ENCODE measurements around the gene URI1.

URI1 gene

DNA sequence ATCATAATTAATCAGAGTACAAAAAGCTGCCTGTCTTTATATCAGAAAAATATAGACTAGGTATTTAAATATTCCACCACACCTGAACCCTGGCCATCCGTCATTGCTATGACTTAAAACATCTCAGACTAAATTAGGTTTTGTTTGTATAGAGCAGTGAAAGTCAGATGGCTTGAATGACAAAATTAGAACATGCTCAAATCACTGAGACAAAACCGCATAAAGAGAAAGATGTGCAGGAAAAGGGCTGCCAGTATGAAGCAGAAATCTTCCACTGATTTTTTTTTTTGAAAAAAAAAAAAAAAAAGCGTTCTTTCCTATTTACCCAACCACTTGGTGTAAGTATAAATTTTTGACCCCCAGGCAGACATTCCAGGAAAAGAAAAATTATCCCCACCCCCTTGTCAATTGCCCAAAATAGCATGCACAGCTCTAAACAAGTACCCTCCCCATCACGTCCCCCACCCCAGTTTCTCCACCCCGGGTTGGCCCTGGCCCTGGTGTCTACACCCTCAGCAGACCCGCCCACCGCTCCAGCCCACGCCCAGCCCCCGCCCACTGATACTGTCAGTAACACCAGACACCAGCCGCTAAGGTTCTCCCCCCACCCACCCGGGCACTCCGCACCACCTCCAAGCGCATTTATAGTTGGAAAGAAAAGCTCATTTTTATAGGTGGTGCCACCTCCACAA lies 118.6 kb downstream of the URI1 start:
- no peak for TF ChIP-seq ZNF274 (IDR thresholded peaks at IDR 0.05; ENCODE audit: low read depth, low read length)

DNA sequence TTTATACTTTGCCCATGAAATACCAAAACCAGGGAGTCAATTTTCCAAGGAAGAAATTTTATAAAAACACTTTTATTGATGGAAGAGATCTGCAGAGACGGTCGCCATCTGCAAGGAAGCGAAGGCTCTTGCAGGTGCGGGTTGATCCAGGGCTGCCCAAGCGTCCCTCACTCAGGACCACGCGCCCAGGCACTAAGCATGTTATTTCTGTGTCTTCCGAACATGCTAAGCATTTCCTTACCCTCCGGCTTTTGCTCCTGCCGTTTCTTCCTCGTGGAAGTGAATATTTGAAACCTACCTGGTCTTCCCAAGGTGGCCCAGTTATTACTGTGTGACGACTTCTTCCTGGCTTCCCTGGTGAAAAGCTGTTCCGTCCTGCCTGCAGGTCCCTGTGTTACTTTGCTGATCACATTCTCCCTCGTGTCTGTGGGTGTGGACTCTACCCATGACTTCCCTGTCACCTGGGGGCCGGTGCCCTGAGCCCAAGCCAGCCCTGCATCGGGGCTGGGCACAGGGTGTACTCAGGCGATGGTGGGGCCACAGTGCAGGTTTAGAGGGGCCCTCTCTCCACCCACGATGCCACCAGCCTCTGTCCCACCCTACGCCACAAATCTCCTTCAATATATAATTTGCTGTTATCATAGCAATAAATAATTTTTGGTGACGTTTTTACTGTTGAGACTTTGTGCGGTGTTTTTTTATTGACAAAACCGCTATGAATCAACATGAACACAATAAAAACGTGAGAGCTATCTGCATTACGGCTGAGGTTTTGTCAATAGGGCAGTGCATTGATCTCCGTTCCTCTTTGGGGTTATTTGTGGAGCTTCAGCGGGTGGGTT lies 119.4 kb downstream of the URI1 start:
- no peak overlapping the region for H3K4me3 ChIP-seq (ENCODE audit: low read length)
- no peak for TF ChIP-seq ZNF274 (IDR thresholded peaks at IDR 0.05; ENCODE audit: low read depth, low read length)

More for the DNA sequence above, 118.6 kb downstream of the URI1 start:
- no peak overlapping the region for H3K4me3 ChIP-seq (ENCODE audit: low read length)

DNA sequence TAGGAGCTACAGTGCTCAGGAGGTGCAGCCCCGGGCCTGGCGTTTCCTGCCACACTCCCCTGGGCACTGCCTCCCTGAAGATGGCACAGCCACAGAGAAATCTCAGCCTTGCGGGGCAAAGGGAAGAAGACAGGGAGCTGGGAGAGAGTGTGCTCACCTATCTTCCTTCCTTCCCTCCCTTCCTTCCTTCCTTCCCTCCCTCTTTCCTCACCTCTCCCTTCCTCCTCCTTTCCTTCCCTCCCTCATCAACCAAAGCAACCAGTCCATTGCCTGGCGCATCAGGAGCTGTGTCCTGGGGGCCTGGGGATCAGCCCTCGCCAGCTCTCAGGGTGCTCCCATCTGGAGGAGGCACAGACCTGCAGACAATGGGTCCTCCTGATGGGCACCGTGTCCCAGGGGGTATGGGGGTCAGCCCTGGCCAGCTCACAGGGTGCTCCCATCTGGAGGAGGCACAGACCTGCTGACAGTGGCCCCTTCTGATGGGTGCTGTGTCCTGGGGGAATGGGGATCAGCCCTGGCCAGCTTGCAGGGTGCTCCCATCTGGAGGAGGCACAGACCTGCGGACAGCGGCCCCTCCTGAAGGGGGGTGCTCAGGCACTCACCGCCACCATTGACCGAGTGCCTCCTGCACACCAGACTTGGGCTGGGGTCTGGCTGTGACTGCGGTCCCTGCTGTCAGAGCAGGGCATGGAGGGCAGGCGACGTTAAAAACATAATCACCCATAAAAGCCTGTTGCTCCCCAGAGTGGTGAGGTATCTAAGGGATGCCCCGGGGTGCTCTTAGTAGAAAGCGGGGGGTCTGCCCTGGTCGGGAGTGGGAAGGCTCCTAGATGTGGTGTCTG lies 120.2 kb downstream of the URI1 start:
- TF ChIP-seq ZNF274 (IDR thresholded peaks at IDR 0.05; ENCODE audit: low read depth, low read length), result no peak
- H3K4me3 ChIP-seq (ENCODE audit: low read length), result no peak overlapping the region

DNA sequence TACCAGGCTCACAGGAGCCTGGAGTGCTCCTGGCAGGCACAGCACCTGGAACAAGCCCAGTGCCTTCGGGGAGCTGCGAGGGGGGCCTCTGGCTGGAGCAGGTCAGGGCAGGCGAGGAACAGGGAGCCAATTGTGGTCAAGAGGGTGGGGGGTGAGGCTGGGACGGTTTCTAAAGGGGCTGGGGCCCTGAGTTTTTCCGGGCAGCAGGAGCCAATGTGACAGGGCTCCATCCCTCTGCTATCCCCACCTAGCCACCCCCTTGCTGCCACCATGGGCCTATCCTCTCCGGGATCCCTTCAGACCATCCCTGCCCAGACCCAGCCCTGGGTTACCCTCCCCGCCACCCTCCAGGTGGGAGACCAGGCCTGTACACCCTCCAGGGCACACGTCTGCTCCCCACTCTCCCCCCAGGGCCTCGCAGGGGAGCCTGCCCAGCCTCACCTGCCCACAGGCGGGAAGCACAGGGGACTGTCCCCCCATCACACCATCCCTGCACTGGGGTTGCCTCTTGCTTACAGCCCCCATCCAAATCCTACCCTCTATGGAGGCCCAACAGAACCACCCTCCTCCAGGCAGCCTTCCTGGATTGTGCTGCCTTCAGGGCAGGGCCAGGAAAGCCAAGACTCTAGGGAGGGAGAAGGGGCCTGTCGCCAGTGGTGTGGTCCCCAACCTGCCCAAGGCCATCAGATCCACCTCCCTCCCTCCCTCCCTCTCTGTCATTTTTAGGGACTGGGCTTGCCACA lies 121.0 kb downstream of the URI1 start:
- no peak overlapping the region for H3K4me3 ChIP-seq (ENCODE audit: low read length)
- TF ChIP-seq ZNF274 (IDR thresholded peaks at IDR 0.05; ENCODE audit: low read depth, low read length), result no peak

DNA sequence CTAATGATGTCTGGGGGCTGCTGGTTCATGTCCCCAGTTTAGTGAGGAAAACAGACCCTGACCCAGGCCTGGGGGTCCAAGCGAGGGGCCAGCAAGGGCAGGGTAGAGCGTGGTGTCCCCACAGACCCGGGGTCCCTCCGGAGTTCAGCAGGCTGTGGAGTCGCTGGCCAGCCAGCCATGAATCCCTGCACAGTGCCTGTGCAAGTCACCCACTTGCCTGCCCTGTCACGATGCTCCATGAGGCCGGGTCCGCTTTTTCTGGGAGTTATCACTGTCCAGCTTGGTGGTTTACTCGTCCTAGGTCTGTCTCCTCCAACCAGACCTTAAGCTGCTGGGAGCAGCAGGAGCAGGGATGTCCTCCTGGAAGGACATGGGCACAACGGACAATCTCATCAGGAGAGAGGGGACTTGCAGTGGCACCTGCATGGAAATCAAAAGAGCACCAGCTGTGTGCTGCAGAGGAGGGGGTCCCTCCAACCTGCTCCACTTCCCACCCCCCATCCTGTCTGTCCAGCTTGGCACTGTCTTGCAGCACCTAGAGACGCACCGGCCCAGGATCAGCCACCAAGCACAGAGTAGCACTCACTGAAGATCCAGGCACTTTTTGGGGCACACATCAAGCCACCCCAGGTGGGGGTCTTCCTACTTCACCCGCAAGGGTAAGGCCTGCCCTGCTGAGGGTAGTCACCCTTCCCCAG lies 121.8 kb downstream of the URI1 start:
- TF ChIP-seq ZNF274 (IDR thresholded peaks at IDR 0.05; ENCODE audit: low read depth, low read length), result no peak
- H3K4me3 ChIP-seq (ENCODE audit: low read length), result no peak overlapping the region

DNA sequence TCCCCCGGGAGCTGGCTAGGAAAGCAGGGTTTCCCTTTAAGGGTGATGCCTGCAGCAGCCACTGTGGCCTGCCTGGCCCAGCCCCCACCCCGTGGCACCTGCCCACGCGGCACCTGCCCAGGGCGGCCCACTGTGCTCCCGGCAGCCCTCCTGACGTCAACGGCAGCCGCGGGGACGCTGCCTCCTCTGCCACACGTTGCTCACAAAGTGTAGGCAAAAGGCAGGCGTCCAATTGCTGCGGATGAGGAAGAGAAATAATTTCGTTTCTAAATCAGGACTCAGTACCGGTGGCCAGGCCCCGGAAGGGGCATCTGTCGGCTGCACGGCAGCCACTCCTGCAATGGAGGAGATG lies 122.3 kb downstream of the URI1 start:
- no peak overlapping the region for H3K4me3 ChIP-seq (ENCODE audit: low read length)
- no peak for TF ChIP-seq ZNF274 (IDR thresholded peaks at IDR 0.05; ENCODE audit: low read depth, low read length)

DNA sequence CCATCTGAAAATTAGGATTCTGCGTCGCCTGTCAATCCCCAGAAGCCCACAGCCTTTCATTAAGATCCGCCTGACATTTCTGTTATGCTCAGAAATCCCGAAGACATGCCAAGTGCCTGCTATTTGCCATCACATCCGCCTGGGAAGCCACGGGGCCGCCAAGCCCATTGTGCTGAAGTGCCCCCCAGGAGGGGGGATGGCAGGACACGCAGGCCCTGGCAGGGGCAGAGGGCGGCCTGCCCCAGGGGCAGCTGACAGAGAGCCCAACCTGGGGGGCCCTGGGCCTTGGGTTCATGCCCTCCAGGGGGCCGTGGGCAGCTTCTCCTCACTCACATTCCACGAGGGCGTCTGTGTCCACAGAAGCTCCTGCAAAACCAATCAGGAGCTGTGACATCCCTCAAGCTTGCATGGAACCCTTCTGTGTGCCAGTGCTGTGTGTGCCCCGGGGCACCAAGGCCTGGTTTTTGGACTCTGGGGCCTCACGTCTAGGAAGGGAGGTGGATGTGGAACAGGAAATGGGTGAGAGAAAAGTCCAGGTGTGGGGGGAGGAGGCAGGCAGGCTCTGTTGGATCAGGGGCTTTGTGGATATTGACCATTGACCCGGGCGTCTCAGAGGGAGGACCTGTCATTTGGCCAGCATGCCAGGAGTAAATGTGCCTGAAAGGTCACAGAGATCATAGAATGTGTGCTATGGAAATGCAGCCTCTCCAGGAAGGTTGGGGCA lies 122.9 kb downstream of the URI1 start:
- TF ChIP-seq ZNF274 (IDR thresholded peaks at IDR 0.05; ENCODE audit: low read depth, low read length), result no peak
- H3K4me3 ChIP-seq (ENCODE audit: low read length), result no peak overlapping the region

DNA sequence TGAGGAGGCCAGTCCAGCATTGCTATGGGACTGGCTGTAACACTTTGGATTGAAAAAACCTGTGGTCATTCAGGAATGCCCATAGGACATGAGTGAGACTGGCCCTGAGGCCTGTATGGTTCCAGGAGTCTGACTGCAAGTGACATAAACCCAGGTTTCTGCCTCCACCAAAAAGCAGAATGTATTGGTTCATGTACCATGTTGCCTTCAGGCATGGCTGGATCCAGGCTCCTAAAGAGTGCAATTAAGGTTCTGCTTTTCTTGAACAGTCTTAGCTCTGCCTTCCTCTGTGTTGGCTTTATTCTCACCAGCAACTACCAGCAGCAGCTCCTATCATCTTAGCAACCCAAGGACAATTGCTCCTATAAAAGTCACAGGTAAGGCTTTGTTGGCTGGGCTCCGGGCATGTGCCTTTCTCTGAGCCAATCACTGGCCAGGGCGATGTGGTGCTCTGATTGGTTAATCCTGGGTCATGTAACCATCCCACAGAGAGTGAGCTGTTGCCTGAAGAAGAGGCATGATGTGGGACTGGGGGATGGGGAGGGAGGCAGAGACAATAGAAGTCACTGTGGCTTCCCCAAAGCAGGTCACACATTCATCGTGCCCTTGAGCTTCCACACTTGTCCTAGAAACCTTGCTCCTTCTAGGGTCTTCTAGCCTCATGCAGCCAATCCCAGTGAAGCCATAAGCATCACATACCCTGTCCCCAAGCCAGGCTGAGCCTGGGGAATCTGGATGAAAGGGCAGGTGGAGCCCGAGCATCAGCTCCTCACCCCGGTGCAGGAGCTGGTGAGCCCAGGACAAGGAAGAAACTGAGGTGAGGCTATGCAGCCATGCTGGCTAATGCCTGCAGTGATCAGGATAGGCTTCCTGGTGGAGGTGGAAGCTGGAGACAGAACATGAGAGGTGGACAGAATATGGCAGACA lies 123.9 kb downstream of the URI1 start:
- no peak for TF ChIP-seq ZNF274 (IDR thresholded peaks at IDR 0.05; ENCODE audit: low read depth, low read length)
- no peak overlapping the region for H3K4me3 ChIP-seq (ENCODE audit: low read length)

Data from GM08714 (cell line).